GM12878 (cell line): Measurements from ENCODE around the gene PPM1G. TPM values are rescaled to one million over a fixed set of nuclear protein-coding genes. Genes with fewer than 3 reads are reported as not detected.

Experiments
- ATAC-seq: fragments of 200-7000 bp; cut with Tn5 transposase; 3 replicates; pipeline ENCODE4 v1.9.1; 2020; ENCODE audit warnings: mild to moderate bottlenecking, moderate library complexity
- BruUV-seq: library from RNA; stranded (reverse); fragments of 400-500 nt; replicated peaks from 2 replicates; lab custom pipeline; 2021; lab: Mats Ljungman, UMichigan
- CTCF ChIA-PET: fragments of 300-600 bp; sonication (Branson Sonifier 250); formaldehyde crosslinking; extraction: SDS; loops from one replicate; lab custom pipeline; 2021; ENCODE audit warnings: inconsistent platforms; lab: Yijun Ruan, JAX
- POLR2A ChIA-PET: fragments of 350-600 bp; formaldehyde crosslinking; extraction: SDS; loops from one replicate; lab custom pipeline; 2021; ENCODE audit warnings: inconsistent platforms; lab: Charles Lee
- RAD21 ChIA-PET: fragments of 300-600 bp; sonication (Branson Sonifier 250); formaldehyde crosslinking; loops from one replicate; lab custom pipeline; 2023; ENCODE audit warnings: antibody characterized with exemption; ENCODE audit not compliant: unreplicated experiment; lab: Charles Lee
- SMC1A ChIA-PET: fragments of 300-600 bp; sonication (Branson Sonifier 250); formaldehyde crosslinking; loops from one replicate; lab custom pipeline; 2023; ENCODE audit not compliant: unreplicated experiment, uncharacterized antibody; lab: Charles Lee
- DNase-seq: peaks from one replicate; pipeline ENCODE4 v3.0.0-alpha.2; 2011; ENCODE audit warnings: low read depth, low spot score
- FAIRE-seq: peaks from 3 replicates; lab custom pipeline; 2011; peaks lifted over from hg19 to GRCh38; lab: Jason Lieb, UNC
- H2AFZ ChIP-seq: 2 replicates; pipeline ENCODE4 v1.6.0; 2011; ENCODE audit warnings: low read depth, low read length, control low read depth; ENCODE audit not compliant: control insufficient read depth
- H3K27ac ChIP-seq: 2 replicates; pipeline ENCODE4 v1.5.1; 2011; ENCODE audit warnings: control low read depth; ENCODE audit not compliant: control insufficient read depth, insufficient read depth
- H3K27me3 ChIP-seq, 2 experiments: replicated peaks in 1 of 2; 2 replicates each; pipeline versions ENCODE4 v1.6.0 to v1.6.1; 2011; ENCODE audit warnings: low read length in 1 of 2; ENCODE audit not compliant: control insufficient read depth in 2 of 2, insufficient read depth in 2 of 2
- H3K36me3 ChIP-seq, 2 experiments: 2 replicates each; pipeline ENCODE4 v1.5.1; 2011; ENCODE audit warnings: low read length in 1 of 2; ENCODE audit not compliant: control insufficient read depth in 2 of 2, insufficient read depth in 2 of 2
- H3K4me1 ChIP-seq: 2 replicates; pipeline ENCODE4 v1.6.1; 2011; ENCODE audit warnings: mild to moderate bottlenecking, low read length, moderate library complexity, mixed read lengths; ENCODE audit not compliant: control insufficient read depth, insufficient read depth
- H3K4me2 ChIP-seq: 2 replicates; pipeline ENCODE4 v1.6.0; 2011; ENCODE audit warnings: control low read depth; ENCODE audit not compliant: control insufficient read depth, insufficient read depth
- H3K4me3 ChIP-seq: fragments of 200-600 bp; sonication (generic); 2 replicates; pipeline ENCODE4 v1.5.1; 2016
- H3K79me2 ChIP-seq: 2 replicates; pipeline ENCODE4 v1.6.0; 2011; ENCODE audit warnings: low read length; ENCODE audit not compliant: control insufficient read depth, insufficient read depth
- H3K9ac ChIP-seq: 2 replicates; pipeline ENCODE4 v1.8.0; 2011; ENCODE audit warnings: low read length, control low read depth, mixed read lengths; ENCODE audit not compliant: control insufficient read depth, insufficient read depth
- H3K9me3 ChIP-seq: replicated peaks from 3 replicates; pipeline ENCODE4 v1.5.1; 2011; ENCODE audit warnings: mild to moderate bottlenecking, low read length; ENCODE audit not compliant: control insufficient read depth, insufficient read depth
- H4K20me1 ChIP-seq: 2 replicates; pipeline ENCODE4 v1.6.0; 2011; ENCODE audit not compliant: control insufficient read depth, insufficient read depth
- CBX5 ChIP-seq: sonication (generic); IDR thresholded peaks from 2 replicates; pipeline ENCODE4 v1.6.1; 2016; ENCODE audit warnings: low read depth, moderate library complexity, mild to moderate bottlenecking, inconsistent platforms
- HCFC1 ChIP-seq: fragments of 150-350 bp; IDR thresholded peaks from 2 replicates; pipeline ENCODE4 v1.6.1; 2014; ENCODE audit warnings: low read length
- JUNB ChIP-seq: IDR thresholded peaks from 2 replicates; pipeline ENCODE4 v1.6.1; 2016; ENCODE audit warnings: antibody characterized with exemption, mild to moderate bottlenecking
- MTA3 ChIP-seq: IDR thresholded peaks from 2 replicates; pipeline ENCODE4 v1.6.1; 2012; ENCODE audit warnings: low read length, inconsistent platforms, borderline replicate concordance
- NR2C2 ChIP-seq: IDR thresholded peaks from 2 replicates; pipeline ENCODE4 v1.6.1; 2011; ENCODE audit warnings: borderline replicate concordance, low read depth; ENCODE audit not compliant: control insufficient read depth, insufficient read length
- RUNX3 ChIP-seq: IDR thresholded peaks from 2 replicates; pipeline ENCODE4 v1.6.1; 2012; ENCODE audit warnings: low read length, inconsistent platforms
- SREBF2 ChIP-seq: IDR thresholded peaks from 2 replicates; pipeline ENCODE4 v1.6.1; 2012; ENCODE audit warnings: mild to moderate bottlenecking, low read length
- TCF7 ChIP-seq: IDR thresholded peaks from 2 replicates; pipeline ENCODE4 v1.6.1; 2014; ENCODE audit warnings: antibody characterized with exemption, borderline replicate concordance
- ZNF384 ChIP-seq: IDR thresholded peaks from 2 replicates; pipeline ENCODE4 v1.6.1; 2012; ENCODE audit warnings: low read depth, mild to moderate bottlenecking, low read length, improper control_type of control experiment, borderline replicate concordance
- ZNF622 ChIP-seq: fragments of 450-650 bp; IDR thresholded peaks from 2 replicates; pipeline ENCODE4 v1.6.1; 2017; ENCODE audit warnings: mild to moderate bottlenecking, inconsistent platforms
- WGBS: methylation state at CpG from one replicate; pipeline ENCODE4 v1.1.6; 2016; ENCODE audit warnings: low lambda C conversion rate; ENCODE audit not compliant: insufficient replicate concordance, insufficient coverage; ENCODE audit errors: missing lambda C conversion rate; 5-methylcytosine and 5-hydroxymethylcytosine counted together
- in situ Hi-C: fragments of 300-500 bp; cut with MboI; formaldehyde crosslinking; loops from 9 replicates; pipeline ENCODE4 v1.14.3; 2018; ENCODE audit warnings: mixed read lengths
- intact Hi-C: fragments of 100-400 bp; cut with micrococcal nuclease; formaldehyde crosslinking; loops from one replicate; pipeline ENCODE4 v1.14.2; 2022; ENCODE audit not compliant: unreplicated experiment
- polyA plus RNA-seq, 11 experiments: library from polyadenylated mRNA; depleted of rRNA in 4 of 11; unstranded in 6 of 11; stranded (reverse) in 5 of 11; fragments of >200 nt; fragmentation: Nextera tagmentation in 4 of 11; fragmentation: Illumina TruSeq in 1 of 11; extraction: Ambion mirVana in 4 of 11; extraction: Trizol in 1 of 11; gene quantifications; 1 replicate in 1 of 11; 2 replicates in 10 of 11; pipeline versions ENCODE4 v1.2.1 to v1.2.3, GENCODE V29; 2011 to 2016; ENCODE audit warnings: inconsistent platforms in 2 of 11, missing spikeins in 2 of 11, low read depth in 1 of 11
- total RNA-seq, 4 experiments: library from RNA; depleted of rRNA in 3 of 4; stranded (reverse); fragments of >200 nt in 3 of 4; fragmentation: Illumina TruSeq in 1 of 4; extraction: Trizol in 1 of 4; gene quantifications; 2 replicates each; pipeline versions ENCODE4 v1.2.1 to v1.2.3, GENCODE V29; 2013 to 2021
- TF ChIP-seq, protein P1 (sequence below): IDR thresholded peaks from 2 replicates; pipeline ENCODE4 v1.6.1; 2011; ENCODE audit warnings: borderline replicate concordance, low read depth, mild to moderate bottlenecking, moderate library complexity, low read length; ENCODE audit not compliant: insufficient read depth, poor library complexity, severe bottlenecking
- TF ChIP-seq, protein P2 (sequence below): fragments of 450-650 bp; conservative IDR thresholded peaks from 2 replicates; pipeline ENCODE4 v1.6.1; 2017; ENCODE audit warnings: mild to moderate bottlenecking, moderate library complexity

Gene PPM1G
- total and polyA plus RNA-seq, 10 of the 15 experiments (the other 5 are each of a cell fraction or from before 2014, with no cell fraction given), result 68.8 to 171 (median 121) TPM

- CTCF ChIA-PET, result no interaction called here
- H3K9me3 ChIP-seq, result no peaks in the 10 kb centered on the region
- no peak overlapping the region for H3K4me2 ChIP-seq
- TF ChIP-seq MTA3 (no peak), HCFC1 (no peak)
- TF ChIP-seq, all 136 proteins: peak for 0
- Histone ChIP-seq H3K4me3 (no peak overlapping the region), H3K79me2 (peaks cover 42% of the 10 kb centered on the region), H3K36me3 (peaks cover 28 to 31% of the 10 kb centered on the region in 2 experiments), H2AFZ (no peak overlapping the region), H3K27me3 (no peaks in the 10 kb centered on the region), H3K9ac (no peak overlapping the region), H3K27ac (no peak overlapping the region), H4K20me1 (no peaks in the 10 kb centered on the region; the same call in 1 of the 2 replicates), H3K4me1 (peaks cover 4% of the 10 kb centered on the region; the same call in 1 of the 2 replicates)
- ChIA-PET RAD21 (no interaction called here), POLR2A (interaction anchor here (1.3 kb wide), 1 partner anchor 17 kb away, joined by 3 read pairs; the partner anchor contains the start of gene GTF3C2), SMC1A (interaction anchor here (1.0 kb wide), 1 partner anchor 29 kb away, joined by 3 read pairs; no protein-coding TSS in a partner anchor)
- 93% methylated on average over 5 of the region's 5 CpGs for WGBS
- in situ Hi-C loops, result no loop called here
- BruUV-seq, result no TSS peak
- ATAC-seq (no peak), FAIRE-seq (no peak), DNase-seq (no peak)
- intact Hi-C loops, result loop anchor here (5.0 kb wide), 1 partner anchor 34 kb away; the partner anchor contains the start of gene PPM1G
Observed at GRCh38 chr2:27373567-27373966, 35.8 kb downstream of the PPM1G start.

- H3K27me3 ChIP-seq, result no peaks in the 10 kb centered on the region
- FAIRE-seq, result no peak
- TF ChIP-seq ZNF384 (no peak), HCFC1 (no peak), ZNF622 (no peak), RUNX3 (no peak), TCF7 (no peak), JUNB (no peak), SREBF2 (no peak), CBX5 (no peak), NR2C2 (no peak)
- TF ChIP-seq, protein P1, sequence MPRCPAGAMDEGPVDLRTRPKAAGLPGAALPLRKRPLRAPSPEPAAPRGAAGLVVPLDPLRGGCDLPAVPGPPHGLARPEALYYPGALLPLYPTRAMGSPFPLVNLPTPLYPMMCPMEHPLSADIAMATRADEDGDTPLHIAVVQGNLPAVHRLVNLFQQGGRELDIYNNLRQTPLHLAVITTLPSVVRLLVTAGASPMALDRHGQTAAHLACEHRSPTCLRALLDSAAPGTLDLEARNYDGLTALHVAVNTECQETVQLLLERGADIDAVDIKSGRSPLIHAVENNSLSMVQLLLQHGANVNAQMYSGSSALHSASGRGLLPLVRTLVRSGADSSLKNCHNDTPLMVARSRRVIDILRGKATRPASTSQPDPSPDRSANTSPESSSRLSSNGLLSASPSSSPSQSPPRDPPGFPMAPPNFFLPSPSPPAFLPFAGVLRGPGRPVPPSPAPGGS, result no peak
- TF ChIP-seq, protein P2, sequence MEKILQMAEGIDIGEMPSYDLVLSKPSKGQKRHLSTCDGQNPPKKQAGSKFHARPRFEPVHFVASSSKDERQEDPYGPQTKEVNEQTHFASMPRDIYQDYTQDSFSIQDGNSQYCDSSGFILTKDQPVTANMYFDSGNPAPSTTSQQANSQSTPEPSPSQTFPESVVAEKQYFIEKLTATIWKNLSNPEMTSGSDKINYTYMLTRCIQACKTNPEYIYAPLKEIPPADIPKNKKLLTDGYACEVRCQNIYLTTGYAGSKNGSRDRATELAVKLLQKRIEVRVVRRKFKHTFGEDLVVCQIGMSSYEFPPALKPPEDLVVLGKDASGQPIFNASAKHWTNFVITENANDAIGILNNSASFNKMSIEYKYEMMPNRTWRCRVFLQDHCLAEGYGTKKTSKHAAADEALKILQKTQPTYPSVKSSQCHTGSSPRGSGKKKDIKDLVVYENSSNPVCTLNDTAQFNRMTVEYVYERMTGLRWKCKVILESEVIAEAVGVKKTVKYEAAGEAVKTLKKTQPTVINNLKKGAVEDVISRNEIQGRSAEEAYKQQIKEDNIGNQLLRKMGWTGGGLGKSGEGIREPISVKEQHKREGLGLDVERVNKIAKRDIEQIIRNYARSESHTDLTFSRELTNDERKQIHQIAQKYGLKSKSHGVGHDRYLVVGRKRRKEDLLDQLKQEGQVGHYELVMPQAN, result no peak
- ChIA-PET POLR2A (no interaction called here), RAD21 (interaction anchor here (1.5 kb wide), 1 partner anchor 7 kb away, joined by 5 read pairs; the partner anchor contains the start of gene ZNF513), CTCF (interaction anchor here (1.1 to 2.1 kb wide), 4 partner anchors 22 to 310 kb away, joined by 3 to 10 read pairs (median 4); partner anchors contain the start of gene PPM1G), SMC1A (interaction anchor here (1.0 to 1.1 kb wide), 2 partner anchors 29 to 56 kb away, joined by 3 read pairs; partner anchors contain the start of gene NRBP1)
- no TSS peak for BruUV-seq
- WGBS, result 83% methylated on average over 6 of the region's 6 CpGs
- no peak overlapping the region for H2AFZ ChIP-seq
- peaks cover 40% of the 10 kb centered on the region for H3K79me2 ChIP-seq
- DNase-seq, result no peak
- intact Hi-C loops (loop anchor here (5.0 kb wide), 1 partner anchor 34 kb away; the partner anchor contains the start of gene PPM1G), in situ Hi-C loops (no loop called here)
- no peak overlapping the region for H3K27ac ChIP-seq
- peaks cover 4% of the 10 kb centered on the region; the same call in 1 of the 2 replicates for H3K4me1 ChIP-seq
- H3K9ac ChIP-seq, result no peak overlapping the region
- H3K4me2 ChIP-seq, result no peak overlapping the region
- H3K4me3 ChIP-seq, result no peak overlapping the region
- peaks cover 28% of the 10 kb centered on the region in 2 experiments for H3K36me3 ChIP-seq
- H3K9me3 ChIP-seq, result no peaks in the 10 kb centered on the region
- ATAC-seq, result no peak
- H4K20me1 ChIP-seq, result no peaks in the 10 kb centered on the region
Observed at GRCh38 chr2:27372937-27373336, 36.5 kb downstream of the PPM1G start.
